CD4-positive, alpha-beta T cell treated with Interleukin-6 at 100 ng/mL for 8 hours (primary cell): ENCODE measurements around the gene PELI2.

Experiments
- DNase-seq: peaks from one replicate; pipeline ENCODE4 v3.0.0-alpha.2; 2020; ENCODE audit warnings: mixed read lengths, low spot score

Gene PELI2

DNA sequence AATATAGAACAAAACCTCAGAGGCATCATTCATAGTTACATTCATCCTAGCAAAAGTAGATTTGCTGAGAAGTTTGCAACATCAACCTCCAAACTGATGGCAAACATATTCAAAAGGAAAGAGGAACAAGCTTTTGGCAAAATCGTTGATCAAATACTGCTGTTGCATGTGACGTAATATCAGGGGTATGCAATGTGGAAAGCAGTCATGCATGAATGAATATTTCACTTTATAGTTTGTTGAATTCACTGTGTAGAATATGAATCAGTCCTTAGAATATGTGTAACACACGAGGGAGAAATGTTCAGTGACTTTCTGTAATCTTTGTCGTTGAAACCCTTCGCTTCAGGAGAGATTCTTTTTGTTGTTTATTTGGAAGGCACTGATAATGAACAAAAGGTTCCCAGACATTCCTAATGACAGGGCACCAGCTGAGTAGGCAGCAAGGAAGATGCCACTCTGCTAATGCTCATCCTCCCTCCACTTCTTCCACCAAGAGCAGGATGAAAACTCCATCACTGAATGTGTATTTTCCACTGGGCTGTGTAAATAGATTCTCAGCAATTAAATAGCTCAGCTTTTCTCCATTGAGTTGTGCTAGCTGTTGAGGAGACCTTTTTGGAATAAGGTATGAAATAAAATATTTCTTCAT is 126.1 kb downstream of the PELI2 start:
- DNase-seq, result no peak

DNA sequence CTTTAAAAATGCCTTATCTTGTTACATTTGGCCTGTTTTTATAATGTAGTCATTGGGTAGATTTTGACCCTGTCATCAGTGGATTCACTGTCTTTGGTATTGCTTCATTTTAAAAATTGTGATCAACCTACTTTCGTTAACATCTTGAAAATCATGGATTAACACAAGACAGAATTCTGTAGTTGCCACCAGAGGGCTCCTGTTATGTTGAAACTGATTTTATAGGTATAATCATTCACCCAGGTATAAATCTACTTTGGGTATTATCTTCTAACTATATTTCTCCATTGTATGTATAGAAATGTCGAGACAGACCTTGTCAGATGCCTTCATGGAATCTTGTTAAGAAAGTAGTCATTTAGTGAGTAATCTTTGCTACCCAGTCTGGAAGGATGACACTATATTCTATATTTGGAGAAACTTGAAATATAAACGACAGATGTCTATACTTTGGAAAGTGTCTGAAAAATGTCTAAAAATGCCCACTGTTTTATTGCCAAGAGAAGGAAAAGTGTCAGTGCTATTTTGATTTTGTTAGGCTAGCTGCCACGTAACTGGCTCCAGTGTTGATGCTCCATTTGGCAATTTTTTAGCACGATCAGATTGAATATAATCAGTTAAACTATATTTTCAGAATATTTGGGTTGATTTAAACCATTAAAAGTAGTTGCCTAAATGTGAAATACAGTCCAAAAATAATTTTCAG is 129.4 kb downstream of the PELI2 start:
- no peak for DNase-seq

DNA sequence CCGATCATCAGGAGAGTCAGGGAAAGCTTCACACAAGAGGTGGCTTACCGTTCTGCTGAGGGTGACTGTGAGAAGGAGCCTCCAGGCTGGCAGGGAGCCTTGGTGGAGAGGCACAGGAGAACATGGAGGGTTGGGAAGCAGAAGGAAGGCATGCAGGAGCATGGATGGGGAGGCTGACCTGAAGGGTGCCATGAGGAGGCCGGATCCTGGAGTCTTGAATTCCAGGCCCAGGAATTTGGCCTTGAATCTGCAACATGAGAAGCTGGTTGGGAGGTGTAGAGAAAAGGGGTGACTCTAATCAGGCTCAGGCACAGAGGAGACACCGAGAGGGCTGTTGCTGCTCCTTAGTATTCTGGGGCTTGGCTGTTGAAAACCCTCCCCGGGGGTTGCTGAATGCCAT is 130.2 kb downstream of the PELI2 start:
- no peak for DNase-seq

DNA sequence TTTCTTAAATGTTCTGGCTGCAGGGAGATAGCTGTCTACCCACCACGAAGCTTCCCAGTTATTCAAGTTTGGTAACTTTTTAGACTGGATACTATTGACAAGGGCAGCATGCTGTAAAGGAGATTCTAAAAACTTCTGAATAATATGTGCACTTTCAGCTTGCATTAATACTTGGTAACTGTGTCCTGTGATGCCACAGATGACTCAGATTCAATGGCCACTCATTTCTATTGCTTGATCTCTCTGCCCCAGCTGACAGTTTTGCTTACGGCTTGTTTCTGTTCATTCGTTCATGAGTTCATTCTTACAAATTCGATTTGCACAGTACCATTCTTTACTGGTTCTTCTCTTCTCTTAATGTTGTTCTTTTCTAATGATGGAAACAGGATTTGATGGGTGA is 142.8 kb downstream of the PELI2 start:
- no peak for DNase-seq

DNA sequence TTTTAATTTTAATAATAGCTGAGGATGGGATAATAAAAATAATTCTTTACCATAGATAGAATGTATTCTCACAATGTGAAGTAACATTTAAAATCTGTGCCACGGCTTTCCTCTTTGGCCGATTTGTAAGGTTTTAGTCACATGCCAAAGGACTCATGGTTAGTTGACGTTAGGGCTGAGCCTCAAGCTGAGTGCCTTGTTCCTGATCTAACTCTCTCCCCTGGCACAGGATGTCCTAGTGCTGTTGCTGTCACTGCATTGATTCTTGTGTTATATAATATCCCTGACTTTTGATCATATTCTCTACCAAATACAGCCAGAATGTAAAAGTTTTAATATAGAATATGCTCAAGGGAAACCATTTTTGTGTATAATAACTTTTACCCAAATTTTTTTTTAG is 144.3 kb downstream of the PELI2 start:
- no peak for DNase-seq

DNA sequence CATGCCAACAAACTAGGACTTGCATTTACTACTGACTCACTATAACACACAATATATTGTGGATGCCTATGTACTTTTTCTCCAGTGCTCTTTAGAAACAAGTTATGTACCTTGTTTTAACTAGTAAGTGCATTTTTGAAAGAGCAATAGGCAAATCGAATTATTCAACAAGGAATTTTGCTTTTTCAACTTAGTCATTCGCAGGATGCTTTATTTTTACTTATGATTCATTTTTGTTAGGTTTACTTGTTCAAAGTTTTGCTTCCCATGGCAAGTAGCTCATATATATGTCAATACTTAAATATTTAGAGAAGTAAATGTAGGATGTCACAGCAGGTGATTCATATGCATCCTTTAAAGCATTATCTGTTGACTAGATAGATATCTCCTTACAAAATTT is 149.8 kb downstream of the PELI2 start:
- no peak for DNase-seq

DNA sequence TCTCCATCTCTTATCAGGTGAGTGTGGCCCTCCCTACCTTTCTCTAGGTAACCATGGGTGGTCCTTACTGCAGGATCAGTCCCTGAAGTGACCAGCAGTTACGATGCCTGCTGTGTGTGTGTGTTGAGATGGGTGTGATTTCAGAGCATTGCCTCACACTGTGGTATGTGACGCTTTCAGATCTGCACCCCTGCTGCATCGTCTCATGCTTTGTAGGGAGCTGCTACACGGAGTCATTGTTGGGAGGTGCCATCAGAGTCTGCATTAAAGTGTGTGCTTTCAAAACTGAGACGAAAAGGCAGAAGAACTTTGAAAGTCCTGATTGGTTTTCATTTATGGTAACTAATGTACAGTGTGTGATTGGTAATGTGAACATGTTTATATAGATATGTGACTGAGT is 150.5 kb downstream of the PELI2 start:
- no peak for DNase-seq

DNA sequence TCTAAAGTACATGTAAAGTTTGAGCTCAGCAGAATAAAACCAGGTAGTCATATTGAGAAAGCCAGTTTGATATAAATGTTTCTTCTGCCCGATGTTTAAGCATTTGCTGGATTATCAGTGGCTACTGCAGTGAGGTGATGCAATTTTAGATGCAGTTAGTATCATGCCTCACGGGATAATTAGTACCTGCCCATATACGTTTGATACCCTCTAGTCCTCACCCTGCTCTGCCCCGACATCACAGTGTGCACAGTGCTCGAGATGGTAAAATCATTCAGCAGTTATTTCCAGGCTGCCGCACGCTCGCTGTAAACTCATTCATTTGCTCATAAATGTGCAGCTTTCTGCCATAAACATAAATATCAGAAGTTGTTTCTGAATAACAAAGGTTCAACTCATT is 152.7 kb downstream of the PELI2 start:
- DNase-seq, result no peak

DNA sequence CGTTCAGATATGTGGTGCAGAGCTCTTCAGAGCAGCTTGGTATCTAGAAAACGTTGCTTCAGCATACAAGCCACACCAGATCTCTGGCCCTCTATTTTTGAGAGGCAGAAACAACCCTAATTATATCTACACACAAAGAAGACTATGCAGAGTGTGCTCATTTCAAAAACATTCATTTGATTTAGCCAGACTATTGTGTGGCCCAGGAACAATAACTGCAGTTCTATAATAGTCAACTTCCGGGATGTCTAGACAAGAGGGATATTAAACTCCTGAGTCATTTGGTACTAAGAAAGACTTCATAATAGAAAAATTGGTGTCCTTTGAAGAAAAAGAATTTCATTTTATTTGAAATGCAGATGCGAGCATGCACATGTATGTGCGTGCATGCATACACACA is 153.8 kb downstream of the PELI2 start:
- DNase-seq, result no peak

DNA sequence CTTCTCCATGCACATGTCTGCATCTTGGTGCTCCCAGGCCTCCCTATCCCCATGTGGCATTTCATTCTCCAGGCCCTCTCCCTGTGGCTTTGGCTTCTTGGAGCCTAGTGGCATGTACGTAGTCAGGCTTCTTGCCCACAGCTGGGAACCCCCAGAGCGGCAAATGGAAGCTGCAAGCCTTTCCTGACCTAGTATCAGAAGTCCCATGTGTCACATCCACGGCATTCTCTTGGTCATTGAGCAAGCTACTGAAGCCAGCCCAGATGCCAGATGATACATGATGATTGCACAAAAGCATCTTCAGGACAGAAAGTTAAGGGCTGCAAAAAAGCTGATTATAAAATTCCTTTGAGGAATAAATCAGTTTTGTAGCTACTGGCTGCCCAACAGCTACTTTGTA is 154.9 kb downstream of the PELI2 start:
- no peak for DNase-seq

DNA sequence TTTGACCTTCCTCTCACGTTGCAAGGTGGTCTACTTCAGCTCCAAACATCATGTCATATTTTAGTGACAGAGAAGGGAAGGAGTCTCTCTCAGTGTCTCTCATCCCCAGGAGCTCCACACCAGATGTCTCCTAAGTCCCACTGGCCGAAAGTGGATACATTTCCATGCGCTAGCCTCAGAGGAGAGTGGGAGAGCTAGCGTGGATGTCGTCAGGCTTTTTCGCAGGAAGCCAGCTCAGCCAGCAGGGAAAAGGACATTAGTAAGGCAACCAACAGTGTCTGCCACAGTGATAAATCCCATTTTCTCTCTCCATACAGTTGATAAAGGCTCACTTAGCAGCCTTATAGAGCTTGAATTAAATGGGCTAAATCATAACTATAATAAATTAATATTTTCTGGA is 155.7 kb downstream of the PELI2 start:
- no peak for DNase-seq

DNA sequence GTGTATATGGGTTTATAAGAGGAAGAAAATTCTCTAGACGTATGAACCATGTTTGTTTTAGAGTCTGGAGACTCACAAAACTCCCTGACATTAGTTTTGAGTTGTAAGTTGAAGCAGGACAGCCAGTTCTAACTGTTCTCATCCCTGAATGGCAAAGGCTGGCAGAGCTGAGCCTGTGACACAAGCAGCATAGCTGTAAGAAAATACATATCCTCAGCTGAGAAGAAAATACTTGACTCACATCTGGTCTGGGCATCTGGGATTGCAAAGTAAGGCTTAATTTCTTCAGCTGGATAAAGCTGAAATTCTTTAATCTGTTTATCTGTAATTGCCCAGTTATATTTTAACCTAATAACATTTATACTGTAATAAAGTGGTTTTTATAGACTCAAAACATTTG is 156.3 kb downstream of the PELI2 start:
- no peak for DNase-seq

DNA sequence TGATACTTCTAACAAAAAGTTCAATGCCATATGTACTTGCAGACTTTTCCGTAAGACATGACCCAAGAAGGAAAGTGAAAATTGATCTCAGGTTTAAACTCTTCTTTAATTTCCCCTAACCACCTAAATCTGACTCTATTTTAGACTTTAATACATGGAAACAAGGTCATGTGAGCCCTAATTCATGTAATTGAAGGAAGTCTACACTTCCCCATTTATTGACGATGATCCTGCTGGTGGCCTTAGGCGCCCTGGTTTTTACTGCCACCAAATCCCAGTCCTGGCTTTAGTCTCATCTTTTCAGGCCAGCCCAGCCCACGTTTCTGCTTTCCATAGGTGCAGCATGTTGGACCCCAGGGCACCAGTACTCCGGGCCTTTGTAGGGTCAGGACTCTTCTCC is 157.9 kb downstream of the PELI2 start:
- no peak for DNase-seq

DNA sequence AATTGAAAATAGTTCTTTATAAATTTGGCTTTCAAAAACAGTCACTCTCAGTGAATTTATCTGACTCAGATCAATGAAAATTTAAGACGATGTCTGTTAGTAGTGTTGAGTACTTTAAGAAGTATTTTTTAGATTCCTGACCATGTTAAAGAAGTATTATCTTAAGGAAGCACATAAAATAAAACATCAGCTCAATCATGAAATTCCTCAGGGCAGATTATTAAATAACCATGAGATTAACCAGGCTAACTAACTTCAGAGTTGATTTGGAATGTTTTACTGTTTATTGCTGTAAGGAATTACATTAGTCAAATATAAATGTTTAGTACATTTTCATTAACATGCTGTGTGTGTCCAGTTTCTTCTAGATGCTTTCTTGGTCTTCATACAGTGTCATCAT is 160.2 kb downstream of the PELI2 start:
- DNase-seq, result no peak

DNA sequence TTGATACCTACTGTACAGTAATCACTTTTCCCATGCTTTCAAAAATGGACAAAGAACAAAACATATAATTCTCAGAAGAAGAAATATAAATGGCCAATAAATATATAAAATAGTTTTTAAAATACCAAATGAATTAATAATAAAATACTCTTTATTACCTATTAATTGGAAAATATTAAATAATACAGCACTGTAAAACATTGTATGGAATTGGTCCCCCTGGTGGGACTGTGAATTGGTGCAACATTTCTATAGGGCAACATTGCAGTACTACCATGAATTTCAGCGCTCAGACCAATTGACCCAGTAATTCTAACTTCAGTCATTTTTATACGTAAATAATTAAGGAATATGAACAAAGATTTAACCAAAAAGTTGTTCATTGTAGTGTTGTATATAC is 162.6 kb downstream of the PELI2 start:
- no peak for DNase-seq

DNA sequence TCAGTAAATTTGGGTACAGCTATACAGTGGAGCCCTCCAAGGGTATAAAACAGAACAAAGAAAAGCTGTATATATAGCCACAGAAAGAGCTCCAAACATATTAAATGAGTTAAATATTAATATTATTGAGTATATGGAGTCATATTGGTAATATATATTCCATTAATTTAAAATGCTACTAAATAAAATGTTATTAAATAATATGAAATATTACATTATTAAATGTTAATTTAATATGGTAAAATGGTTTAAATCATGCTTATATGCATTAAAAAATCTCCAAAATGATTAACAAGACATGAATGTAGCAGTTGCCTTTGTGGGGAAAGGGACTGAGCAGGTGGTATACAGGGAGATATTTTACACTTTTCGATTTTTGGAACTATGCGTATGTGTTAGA is 164.0 kb downstream of the PELI2 start:
- DNase-seq, result no peak

DNA sequence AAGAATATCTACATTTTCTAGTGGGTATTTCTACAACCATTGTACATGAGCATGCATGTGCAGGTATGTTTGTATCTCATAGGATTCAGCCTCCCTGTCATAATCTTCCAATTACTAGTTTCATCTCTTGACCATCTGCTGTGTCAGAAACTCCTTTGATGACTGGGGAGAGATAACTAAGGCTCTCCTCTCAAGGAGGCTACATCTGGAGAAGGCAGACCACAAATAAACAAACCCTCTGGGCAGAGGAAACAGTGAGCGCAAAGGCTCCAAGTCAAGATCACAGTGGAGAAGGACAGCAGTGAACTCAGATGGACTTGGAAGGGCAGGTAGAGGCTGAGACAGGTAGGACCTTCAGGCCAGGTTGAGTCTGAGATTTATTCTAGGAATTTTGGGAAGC is 166.4 kb downstream of the PELI2 start:
- DNase-seq, result no peak

DNA sequence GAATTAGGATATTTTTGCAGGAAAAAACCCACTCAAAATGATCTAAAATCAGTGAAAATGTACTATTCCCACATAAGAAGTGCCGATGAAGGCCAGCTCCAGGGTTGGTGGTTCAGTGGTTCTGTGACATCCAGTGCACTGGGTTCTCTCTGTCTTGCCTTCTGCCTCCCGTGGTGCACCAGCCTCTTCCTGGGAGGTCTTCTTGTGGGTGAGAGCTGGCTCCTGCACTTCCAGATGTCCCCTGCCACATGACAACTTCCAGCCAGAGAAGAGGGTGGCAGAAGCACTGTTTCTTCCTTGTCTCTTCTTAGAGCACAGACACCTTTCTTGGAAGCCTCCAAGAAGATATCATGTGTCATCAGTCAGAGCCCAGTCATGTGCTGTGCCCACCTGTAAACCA is 170.9 kb downstream of the PELI2 start:
- DNase-seq, result no peak

DNA sequence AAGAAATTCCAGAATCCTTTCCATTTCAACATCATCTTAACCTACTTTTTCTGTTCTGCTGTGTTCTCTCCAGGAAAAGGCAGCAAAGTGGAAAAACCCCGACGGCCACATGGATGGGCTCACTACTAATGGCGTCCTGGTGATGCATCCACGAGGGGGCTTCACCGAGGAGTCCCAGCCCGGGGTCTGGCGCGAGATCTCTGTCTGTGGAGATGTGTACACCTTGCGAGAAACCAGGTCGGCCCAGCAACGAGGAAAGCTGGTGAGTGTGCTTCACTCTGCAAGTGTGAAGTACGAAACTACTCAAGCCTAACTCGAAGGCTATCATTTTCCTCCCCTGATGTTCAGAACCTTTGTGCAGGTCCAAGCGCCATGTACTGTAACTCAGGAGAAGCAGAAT is 172.0 kb downstream of the PELI2 start:
- DNase-seq, result no peak

DNA sequence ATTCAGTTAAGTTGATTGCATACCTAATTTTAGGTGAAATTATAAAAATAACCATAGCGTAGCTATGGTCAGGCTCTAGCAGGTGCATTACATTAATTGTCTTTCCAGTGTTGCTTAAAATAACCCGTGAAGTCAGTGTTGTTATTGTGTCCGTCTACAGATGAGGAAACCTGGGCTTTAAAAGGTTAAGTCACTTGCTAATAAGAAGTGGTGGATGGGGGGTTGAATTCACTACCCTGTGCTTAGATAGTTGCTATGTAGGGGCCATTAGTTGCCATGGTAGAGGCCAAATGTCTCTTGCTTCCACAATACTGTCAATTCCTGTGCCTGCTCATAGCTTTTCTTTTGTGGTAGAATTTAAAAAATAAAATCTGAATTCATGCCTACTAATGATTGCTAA is 174.8 kb downstream of the PELI2 start:
- no peak for DNase-seq

DNA sequence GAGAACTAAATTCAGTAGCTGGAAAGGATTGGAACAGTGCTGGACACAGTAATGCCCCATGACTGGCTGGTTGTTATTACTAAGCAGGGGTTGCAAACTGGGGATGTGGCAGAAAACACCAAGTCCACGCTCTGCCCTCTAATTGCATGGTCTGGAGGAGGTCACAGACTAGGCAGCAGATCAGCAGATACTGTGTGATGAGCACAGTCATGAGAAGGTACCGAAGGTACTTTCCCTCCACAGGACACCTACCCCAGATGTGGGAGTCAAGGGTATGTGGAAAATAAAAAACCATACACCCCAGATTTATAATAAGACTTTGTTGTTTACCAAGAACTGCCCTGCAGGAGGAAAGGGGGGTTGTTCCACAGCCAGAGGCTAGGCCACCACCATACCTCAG is 175.3 kb downstream of the PELI2 start:
- DNase-seq, result no peak

DNA sequence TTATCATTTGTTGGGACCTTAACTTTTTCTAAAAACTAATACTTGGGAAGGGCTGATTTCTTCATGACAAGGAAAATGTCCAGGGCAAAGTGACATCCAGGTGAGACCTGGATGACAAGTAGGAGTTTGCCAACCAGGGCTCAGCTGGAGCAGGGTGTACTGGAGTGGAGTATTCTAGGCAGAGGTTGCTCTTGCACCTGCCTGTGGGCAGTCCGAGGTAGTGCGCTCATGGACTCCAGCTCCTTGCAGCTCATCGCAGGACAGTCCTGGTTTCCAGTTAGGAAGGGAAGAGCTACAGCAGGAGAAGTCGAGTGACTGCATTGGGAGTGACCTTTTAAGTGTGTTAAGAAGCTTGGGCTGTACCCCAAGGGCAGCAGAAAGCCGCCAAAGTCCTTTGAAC is 175.9 kb downstream of the PELI2 start:
- no peak for DNase-seq

DNA sequence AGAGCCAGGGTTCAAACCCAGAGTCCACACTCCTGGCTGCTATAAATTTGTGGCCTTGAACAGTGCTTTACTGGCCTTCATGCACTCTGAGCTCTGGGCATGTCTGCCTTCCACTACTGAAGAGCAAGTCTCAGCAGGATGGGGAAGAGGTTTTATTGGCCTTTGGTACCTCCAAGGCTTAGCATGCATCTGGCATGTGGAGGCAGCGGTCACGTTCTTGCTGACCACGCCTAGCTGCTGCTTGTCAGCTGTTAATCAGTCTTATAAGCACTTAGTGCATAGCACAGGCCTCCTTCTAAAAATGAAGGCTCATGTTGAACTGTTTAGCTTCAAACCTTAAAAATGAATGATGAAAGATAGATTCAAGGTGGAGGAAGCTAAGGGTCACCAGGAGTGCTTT is 177.5 kb downstream of the PELI2 start:
- no peak for DNase-seq

DNA sequence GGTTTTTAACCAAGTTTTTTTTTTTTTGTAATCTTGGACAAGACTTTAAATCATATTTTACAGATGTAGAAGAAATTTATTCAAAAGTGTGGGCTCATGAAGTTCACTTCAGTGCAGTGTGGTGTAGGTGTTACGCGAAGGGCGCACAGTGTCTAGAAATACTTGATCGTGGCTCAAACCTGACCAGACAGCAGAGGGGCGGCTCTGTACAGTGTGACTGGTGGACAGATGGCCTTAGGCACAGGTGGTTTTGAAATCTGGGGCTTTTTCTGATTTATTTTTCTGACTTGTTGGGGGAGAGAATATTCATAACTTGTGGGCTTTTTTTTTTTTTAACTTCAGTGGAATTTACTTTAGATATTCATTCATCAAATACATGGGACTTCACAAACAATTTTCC is 179.2 kb downstream of the PELI2 start:
- no peak for DNase-seq
